IPS-NIHi11 (cell line): ENCODE measurements around the gene FAM168A.

Experiments used
- DNase-seq: peaks from one replicate; pipeline ENCODE4 v3.0.0; 2012; ENCODE audit warnings: mixed read lengths, low spot score

The FAM168A gene

DNA sequence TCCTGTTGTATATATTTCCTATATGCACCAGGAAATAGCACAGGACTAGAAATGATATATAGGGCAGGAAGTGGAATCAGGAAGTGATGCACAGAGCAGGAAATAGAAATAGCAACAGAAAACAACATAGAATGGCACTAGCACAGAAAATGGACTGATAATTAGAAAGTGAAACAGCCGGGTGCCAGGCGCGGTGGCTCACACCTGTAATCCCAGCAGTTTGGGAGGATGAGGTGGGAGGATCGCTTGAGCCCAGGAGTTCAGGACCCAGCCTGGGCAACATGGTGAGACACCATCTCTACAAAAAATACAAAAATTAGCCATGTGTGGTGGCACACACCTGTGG is 231.7 kb downstream of the FAM168A start:
- DNase-seq: no peak

DNA sequence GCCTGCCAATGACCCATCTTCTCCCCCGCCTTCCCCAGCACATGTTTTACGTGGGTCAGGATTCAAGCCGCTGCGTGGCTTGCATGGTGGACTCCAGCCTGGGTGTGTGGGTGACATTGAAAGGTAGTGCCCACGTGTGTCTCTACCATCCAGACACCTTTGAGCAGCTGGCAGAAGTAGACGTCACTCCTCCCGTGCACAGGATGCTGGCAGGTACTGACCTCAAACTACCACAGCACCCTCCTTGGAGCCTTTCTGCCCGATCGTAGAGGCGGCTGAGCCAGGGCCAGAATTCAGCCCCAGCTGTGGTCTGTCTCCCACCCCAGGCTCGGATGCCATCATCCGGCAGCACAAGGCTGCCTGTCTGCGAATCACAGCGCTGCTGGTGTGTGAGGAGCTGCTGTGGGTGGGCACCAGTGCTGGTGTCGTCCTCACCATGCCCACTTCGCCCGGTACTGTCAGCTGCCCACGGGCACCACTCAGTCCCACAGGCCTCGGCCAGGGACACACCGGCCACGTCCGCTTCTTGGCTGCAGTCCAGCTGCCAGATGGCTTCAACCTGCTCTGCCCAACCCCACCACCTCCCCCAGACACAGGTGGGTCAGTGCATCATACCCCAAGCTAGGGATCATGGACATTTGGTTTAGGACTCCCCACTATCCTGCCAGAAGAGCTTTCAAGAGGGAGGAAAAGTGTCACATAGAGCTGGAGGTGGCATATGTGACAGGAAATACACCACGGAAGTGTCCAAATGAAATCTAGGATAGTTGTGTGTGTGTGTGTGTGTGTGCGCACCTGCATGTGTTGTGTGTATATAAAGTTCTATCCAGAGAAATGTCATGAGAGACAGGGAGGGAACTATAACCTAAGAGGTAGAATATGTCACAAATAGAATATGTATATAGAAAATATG is 232.3 kb downstream of the FAM168A start:
- no peak for DNase-seq

DNA sequence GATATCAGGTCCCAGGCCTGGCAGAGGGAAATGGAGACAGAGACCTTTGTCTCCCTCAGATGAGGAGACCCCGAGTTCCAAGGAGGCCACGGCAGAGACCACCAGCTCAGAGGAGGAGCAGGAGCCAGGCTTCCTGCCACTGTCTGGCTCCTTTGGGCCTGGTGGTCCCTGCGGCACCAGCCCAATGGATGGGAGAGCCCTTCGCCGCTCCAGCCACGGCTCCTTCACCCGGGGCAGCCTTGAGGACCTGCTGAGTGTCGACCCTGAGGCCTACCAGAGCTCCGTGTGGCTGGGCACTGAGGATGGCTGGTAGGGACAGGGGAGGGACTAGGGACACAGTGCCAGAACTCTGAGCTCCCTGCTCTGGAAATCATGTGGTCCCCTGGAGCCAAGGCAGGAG is 234.8 kb downstream of the FAM168A start:
- DNase-seq: no peak

DNA sequence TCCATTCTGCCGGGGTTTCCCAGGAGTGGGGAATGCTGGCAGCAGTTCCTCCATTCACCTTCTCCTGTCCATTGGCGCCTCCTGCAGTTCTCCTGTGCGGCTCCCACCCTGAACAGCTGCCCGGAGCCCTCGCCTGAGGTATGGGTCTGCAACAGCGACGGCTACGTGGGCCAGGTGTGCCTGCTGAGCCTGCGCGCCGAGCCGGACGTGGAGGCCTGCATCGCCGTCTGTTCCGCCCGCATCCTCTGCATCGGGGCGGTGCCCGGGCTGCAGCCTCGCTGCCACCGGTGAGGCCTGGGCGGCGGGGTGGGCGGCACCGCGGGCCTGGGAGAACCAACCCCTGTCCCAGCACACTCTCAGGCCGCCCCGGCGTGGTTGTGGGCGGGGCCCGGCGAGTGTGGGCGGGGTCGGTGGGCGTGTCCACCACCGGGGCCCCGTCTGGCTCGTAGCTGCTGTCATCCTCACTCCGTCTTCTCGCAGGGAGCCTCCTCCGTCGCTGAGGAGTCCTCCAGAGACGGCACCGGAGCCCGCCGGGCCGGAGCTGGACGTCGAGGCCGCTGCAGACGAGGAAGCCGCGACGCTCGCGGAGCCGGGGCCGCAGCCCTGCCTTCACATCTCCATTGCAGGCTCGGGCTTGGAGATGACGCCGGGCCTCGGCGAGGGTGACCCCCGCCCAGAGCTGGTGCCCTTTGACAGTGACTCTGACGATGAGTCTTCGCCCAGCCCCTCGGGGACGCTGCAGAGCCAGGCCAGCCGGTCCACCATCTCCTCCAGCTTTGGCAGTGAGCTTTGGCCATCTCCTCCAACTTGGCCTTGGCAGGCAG is 235.7 kb downstream of the FAM168A start:
- peak; percentile 100 for DNase-seq

DNA sequence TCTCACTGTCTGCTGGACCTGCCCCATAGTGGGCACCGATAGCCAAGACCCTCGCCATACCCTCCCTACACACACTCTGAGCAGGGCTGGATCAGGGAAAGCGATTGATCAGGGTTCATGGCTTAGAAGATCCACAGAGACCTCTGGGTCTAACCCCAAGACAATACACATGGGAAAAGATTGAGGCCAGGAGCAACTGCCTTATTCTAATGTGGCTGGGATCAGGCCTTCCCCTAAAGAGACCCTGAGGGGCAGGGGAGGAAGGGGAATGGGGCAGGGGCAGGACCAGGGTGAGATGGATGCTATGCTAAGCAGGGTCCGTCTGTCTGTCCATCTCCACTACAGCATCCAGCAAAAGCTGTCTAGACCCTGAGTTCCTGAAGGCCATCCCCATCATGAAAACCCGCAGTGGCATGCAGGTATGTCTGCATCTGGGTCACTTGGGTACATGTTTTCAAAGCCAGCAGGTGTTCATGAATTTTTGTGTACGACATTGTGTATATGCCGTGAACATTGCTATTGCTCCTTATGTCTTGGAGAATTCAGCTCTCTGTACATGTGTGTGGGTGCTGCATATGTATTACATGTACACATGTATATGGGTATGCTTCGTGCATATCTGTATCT is 237.1 kb downstream of the FAM168A start:
- no peak for DNase-seq

DNA sequence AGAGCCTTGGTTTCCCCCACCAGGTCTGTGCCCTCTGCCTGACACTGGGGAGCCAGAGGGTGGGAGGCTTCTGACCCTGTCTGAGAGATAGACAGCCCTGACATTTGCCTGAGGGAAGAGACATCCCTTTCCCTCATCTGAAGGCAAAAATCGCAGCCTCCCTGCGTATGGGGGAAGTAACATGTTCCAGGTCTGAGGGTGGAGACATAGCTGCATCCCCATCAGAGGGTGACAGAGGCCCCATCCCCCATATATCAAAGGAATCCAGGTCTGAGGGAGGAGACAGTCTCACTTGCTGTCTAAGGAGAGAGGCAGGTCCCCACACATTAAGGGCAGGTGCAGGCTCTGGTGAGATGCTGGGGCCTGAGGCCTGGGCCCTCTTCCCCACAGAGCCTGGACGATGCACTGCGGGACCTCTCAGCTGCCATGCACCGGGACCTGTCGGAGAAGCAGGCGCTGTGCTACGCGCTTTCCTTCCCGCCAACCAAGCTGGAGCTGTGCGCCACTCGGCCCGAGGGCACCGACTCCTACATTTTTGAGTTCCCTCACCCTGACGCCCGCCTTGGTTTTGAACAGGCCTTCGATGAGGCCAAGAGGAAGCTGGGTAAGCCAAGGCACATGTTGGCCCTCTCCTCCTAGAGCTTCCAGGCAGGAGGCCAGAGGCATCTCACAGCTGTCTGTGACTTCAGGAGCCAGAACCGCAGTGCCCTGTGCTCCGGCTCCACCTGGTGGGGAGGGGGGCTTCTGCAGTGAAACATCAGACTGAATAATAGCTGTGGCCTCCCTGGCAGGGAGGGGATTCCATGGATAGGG is 237.8 kb downstream of the FAM168A start:
- peak; percentile 77 for DNase-seq

DNA sequence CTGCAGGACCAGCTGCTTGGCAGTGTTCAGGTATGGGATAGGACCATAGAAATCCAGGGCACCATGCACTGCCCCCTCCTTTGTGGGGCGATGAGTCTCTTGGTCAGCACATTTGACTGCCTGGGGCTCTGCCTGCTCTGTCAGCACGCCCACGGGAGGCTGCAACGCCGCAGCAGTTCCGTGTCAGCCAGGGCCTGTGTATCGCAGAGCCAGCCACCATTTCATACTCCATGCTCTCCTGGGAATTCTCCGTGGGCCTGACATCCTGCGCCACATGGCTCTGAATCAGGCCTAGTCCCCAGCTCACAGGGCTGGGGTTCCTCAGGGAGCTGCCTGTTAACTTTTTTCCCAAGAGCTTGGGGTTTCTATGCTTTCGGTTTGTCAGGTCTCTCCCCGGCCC is 238.6 kb downstream of the FAM168A start:
- DNase-seq: no peak

DNA sequence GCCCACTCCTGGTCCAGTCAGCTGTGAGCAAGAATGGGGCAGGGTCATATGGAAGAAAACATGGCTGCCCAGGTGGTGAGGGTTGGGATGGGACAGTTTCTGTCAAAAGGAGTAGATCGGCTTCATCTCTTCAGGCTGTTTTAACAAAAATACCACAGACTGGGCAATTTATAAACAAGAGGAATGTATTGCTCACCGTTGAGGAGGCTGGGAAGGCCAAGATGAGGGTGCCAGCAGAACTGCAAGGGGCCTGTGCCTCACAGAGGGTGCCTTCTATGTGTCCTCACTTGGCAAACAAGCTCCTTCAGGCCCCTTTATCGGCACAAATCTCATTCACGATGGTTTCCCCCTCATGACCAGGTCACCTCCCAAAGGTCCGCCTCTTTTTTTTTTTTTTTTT is 239.8 kb downstream of the FAM168A start:
- no peak for DNase-seq

DNA sequence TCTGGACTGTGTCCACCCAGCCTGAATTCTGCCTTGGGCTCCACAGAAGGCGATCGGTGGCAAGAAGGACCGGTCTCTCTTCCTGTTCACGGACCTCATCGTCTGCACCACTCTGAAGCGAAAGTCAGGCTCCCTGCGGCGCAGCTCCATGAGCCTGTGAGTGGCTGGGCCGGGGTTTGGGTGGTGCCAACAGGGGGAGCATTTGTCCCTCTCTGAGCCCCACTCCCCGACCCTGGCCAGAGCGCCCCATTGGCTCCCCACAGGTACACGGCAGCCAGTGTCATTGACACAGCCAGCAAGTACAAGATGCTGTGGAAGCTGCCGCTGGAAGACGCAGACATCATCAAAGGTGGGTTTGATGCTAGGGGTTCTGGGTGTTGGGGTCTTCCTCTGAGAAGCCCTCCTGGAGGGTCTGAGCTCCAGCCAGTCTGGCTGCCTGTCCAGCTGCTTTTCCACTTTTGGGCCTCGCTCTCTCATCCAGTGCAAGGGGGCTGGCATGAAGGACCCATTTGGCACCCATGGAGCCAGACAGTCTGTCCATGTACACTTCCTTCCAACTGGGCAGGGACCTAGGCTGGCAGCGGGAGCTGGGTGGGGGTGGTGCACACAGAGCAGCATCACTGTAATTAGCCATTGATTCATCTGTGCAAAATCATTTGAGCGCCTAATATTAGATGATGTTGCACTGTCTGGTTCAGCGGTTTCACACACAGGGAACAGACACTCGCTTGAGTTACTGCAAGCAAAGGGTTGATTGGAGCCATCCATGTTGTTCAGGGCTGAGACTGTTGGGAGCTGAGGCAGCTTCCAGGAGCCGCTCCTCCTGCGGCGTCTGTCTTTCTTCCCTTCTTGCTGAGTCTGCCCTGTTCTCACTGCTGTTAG is 240.7 kb downstream of the FAM168A start:
- no peak for DNase-seq

DNA sequence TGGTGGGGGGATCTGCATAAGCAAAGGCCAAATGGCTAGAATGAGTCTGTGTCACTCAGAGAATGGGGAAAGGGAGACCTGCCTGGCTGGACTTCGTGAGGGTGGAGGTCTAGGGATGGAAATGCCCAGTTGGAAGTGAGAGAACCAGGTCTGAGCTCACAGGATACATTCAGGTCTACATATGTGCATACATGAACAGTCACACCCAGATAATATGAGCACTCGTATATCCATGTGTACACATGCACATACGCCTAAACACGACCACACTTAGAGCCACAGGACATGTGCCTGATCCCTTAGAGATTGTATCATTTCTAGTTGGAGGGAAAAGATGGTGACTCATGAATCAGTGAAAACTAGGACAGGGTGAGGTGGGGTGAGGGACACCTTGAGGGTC is 242.8 kb downstream of the FAM168A start:
- DNase-seq: no peak

DNA sequence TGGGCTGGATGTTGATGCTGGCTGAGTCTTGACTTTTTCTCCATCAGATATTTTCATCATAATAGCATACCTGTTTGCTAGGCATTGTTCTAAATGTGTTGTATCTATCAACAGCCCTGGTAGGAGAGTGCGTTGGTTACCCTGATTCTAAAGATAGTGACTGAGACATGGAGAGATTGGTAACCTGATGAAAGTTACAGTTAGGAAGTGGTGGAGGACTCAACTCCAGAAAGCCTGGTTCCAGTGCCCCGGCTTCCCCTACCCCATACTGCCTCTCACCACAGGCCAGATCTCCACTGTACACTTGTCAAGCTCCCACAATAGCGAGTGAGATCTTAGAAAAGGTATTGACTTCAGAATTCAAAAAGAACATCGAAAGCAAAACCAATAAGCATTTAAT is 244.5 kb downstream of the FAM168A start:
- DNase-seq: no peak

DNA sequence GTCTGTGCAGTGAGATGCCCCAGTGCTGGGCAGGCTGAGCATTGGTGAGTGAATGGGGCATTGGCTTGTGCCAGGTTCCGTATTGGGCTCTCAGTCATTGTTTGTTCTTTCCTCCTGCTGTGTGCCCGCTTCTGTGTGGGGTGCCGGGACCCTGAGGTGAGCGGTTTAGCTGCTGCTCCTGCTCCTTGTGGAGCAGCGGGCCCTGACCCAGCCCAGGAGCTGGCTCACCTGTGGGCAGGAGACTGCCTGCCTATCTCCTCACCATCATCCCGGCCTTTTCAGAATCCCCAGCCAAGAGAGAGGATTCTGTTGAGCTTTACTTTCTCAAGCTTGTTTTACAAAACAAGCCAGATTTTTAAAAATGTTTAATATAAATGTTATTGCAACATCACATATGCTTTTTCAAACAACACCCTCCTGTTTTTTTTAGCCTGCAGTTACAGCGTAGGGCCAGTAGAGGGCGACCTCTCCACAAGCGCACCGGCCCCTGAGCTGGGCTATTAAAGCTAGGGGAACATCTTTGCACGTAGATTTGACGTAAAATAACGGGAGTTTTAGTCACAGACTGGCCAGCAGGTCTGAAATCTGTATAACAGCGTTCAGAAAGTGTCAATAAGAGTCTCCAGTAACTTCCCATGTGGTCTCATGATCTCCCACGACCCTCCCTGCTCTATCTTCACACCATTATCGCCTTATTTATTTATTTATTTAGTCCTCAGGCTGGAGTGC is 246.8 kb downstream of the FAM168A start:
- DNase-seq: peak; percentile 85
